Erythroblast (primary cell): ENCODE data around the gene USP49.
"Not testable (repeated sequence)": the region's sequence is repeated elsewhere in the genome, so short reads cannot be mapped to it uniquely, and the experiment has no call there.

Experiments
- DNase-seq, 2 experiments: peaks; one replicate each; lab custom pipeline; 2025; lab: John Stamatoyannopoulos, UW
- GATA1 ChIP-seq: IDR thresholded peaks from 2 replicates; pipeline ENCODE4 v1.6.1; 2011; ENCODE audit warnings: low read depth, mild to moderate bottlenecking, control low read depth, low read length, moderate library complexity
- POLR2A ChIP-seq: IDR thresholded peaks from 2 replicates; pipeline ENCODE4 v1.6.1; 2011; ENCODE audit warnings: mild to moderate bottlenecking, low read length

Gene USP49

DNA sequence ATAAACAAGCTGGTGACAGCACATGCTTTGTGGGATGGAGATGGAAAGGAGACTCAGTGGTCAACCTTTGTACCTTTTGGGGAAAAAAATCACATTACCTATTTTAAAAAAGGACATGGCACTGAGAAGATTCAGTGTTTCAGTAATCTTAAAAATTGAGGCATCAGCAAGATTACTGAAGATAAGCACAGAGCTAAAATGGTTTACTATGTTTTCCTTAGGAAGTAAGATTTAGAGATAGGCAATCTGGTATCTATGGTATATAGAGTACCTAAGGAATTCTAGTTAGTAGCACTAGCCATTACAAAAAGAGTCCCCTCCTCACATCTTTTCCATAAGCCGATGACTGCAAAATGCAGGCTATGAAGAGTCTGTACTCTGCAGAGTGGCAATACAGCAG, 72.0 kb downstream of the USP49 start:
- TF ChIP-seq GATA1 (no peak), POLR2A (no peak)
- no peak for DNase-seq

DNA sequence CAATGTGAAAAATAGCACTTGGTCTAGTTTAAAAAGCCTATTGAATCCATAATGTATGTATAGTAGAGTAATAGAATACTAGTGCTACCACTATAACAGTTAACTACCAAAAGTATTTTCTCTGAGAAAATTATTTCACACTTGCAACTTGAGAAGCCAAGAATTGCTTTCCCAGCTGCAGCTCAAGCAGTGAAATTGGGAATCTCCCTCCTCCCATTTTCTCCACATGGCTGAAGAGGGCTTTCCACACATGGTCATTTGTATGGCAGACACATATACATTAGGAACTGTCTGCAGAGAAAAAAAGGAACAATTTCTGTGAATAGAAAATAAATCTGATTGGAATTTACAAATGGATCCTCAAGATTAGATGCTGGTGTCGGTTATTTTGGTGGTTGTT, 73.2 kb downstream of the USP49 start:
- TF ChIP-seq POLR2A = no peak
- no peak for TF ChIP-seq GATA1

DNA sequence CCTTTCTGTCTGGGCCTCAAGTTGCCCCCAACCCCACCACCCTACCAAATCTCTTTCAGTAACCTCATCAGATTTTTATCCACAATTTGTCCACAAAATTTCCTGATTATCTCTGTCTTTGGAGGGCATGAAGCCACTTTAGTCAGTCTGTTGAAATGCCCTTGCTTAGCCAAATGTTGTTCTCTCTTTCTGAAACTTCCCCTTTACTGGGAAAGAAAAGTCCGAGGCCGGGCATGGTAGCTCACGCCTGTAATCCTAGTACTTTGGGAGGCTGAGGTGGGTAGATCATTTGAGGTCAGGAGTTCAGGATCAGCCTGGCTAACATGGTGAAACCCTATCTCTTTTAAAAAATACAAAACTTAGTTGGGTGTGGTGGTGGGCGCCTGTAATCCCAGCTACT, 73.9 kb downstream of the USP49 start:
- TF ChIP-seq POLR2A (no peak), GATA1 (no peak)
- DNase-seq = no peak

More for the DNA sequence above, 73.2 kb downstream of the USP49 start:
- DNase-seq = no peak

DNA sequence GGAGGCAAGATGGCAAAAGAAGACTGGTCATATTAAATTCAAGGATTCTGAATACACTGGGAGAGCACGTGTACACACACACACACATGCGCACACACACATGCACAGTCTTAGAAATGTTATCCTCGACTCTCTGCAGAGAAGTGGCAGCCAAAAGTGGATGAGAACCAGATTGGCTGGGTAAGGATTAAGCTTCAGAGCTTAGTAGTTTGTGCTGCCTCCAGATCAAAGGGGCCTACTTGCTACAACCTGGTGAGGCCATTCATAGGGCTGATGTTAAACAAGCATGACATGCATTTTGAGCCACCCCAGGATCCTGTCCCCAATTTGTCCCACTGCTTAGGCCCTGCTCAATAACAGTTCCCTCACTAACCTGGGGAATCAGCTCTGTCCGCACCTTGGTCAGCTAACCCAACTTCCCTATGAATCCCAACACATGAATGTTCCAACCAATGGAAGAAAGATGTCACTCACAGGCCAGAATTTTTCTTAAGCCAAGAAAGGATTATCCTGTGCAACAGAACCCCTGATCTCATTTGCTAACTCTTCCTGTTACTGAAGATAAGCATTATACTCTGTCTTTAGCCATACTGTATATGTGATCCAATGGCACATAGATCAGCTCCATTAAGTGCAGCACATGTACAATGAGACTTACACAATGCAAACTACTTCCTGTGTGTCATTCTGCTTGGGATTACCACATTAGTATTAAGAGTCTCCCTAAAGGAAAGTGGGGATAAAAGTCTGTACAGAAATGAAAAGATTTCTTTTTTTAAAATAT, 76.7 kb downstream of the USP49 start:
- no peak for TF ChIP-seq POLR2A
- no peak for TF ChIP-seq GATA1
- DNase-seq = peak; percentile 68 to 85

DNA sequence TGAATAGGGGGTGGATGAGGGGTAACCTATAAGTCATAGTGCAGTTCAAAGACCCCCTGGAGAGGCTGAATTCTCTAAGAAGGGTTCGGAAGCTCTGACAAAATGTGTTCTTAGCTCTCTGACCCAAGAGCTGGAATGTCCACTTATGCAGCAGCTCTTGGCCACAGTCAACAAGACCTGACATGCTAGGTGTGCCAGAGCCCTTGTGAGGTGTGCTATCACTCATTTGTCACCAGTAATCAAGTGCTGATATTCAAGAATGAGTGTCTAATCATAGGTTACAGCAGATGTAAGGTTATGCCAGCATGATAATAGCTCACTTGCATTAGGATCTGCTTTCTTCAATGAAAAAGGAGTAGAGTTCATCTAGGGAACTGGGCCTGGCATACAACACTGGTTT, 79.6 kb downstream of the USP49 start:
- DNase-seq = no peak
- no peak for TF ChIP-seq GATA1
- no peak for TF ChIP-seq POLR2A

DNA sequence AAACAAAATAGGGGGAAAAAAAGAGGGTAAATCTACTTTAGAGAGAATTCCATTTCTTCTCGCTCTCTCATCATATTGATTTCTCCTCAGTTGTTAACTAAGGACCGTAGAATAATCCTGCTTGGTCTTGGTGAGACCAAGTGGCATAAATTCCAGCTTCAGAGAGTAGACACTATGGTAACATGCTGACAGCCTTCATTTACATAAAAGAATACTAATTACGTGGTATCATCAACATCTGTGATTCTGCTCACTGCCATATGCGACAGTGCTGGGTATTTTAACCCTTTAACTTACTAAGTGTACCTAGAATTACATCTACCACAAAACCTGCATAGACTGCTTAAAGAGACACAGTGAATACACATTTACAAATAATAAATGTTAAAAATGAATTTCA, 80.5 kb downstream of the USP49 start:
- TF ChIP-seq POLR2A (no peak), GATA1 (no peak)
- no peak for DNase-seq

DNA sequence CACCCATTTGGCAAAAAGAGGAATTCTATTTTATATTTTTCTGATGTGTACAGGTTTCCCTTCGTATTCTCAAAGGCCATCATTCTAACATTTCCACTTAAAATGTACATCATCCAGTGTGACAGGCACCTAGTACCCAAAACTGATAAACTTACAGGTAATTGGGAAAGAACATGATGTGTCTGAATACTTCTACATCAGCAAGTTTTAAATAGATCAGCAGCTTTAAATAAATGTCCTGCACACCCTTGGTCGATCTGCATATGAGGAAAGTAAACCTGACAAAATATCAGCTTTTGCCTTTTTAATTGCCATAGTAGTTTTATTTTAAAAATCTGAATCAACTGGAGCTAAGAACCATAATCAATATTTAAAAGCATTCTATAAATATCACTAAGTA, 81.2 kb downstream of the USP49 start:
- TF ChIP-seq GATA1 = no peak
- TF ChIP-seq POLR2A = no peak
- DNase-seq = no peak

DNA sequence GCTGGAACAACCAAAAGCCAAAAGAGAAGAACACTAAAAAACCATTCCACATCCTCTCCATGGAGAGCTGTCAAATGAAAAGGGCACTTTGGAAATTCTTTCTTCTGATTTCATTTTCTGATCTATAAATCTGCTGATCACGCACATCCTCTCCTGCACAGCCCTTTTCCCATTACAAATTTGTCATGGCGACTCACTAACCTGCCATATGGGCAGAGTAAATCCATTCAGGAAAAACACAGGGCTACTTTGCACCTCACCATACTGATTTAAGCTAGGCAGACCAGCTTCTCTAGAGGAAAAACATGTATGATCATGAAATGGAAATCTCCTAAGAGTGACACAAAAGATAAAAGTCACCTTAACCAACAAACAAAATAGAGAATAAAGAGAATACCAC, 81.7 kb downstream of the USP49 start:
- DNase-seq = no peak
- TF ChIP-seq POLR2A (no peak), GATA1 (no peak)

DNA sequence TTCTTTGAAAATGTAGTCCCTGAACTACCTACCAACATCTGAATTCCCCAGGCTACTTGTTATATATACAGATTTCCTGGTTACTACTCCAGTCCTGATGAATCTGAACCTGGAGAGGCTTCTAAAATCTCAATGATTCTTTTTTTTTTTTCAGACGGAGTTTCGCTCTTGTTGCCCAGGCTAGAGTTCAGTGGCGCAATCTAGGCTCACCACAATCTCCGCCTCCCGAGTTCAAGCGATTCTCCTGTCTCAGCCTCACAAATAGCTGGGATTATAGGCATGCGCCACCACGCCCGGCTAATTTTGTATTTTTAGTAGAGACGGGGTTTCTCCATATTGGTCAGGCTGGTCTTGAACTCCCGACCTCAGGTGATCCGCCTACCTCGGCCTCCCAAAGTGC, 83.2 kb downstream of the USP49 start:
- not testable (repeated sequence) for DNase-seq

DNA sequence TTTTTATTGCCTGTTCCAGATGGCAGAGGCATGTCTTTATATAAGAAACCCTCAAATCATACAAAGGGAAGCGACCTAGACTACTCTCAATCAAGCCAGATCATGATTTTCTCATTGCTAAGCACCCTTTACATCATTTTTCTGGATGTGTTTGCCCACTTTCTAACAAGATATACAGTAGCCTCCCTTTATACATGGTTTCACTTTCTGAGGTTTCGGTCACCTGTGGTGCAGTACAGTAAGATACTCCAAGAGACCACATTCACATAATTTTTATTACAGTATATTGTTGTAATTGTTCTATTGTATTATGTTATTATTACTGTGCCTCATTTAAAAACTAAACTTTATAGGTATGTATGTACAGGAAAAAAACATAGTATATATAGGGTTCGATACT, 84.1 kb downstream of the USP49 start:
- no peak for TF ChIP-seq GATA1
- no peak for TF ChIP-seq POLR2A
- DNase-seq = no peak

DNA sequence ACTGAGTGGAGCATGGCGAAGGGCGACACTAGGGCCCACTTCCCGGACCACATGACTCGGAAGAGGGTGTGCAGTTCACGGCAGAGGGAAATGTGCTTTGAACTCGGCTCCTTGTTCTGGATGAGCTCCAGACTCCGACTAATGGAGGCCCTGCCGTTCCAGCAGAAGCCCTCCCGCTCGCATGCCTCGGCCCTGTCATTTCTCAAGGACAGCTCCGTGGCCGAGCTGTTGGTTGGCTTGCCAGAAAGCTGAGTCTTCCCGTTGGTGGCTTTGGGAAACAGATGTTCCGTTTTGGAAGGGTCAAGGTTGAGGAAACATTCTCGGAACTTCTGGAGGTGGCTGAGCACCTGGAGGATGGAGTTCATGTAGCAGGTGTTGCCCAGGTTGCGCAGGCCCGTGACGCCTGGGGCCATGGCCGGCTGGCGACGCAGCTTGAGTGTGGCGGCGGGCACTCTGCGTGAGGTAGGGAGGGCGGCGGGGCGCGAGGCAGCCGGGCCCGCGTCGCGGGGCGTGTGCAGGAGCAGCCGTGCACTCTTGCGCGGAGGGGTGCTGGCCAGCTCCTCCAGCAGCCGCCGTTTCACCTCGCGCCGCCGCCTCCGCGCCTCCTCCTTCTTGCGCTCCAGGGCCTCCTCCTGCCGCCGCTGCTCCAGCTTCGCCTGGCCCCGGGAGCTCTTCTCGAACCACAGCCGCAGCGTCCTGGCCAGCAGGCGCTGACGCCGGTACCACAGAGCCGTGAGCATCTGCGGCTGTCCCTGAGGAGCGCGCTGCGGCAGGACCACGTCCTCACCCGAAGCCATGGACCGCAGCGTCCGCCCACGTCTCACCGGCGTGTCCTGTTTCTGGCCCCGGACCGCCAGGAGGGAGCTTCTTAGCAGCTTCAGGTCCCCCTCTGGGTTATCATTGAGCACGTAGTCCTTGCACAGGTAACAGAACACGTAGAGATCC, 89.1 kb downstream of the USP49 start:
- TF ChIP-seq POLR2A (no peak), GATA1 (no peak)
- DNase-seq = no peak

DNA sequence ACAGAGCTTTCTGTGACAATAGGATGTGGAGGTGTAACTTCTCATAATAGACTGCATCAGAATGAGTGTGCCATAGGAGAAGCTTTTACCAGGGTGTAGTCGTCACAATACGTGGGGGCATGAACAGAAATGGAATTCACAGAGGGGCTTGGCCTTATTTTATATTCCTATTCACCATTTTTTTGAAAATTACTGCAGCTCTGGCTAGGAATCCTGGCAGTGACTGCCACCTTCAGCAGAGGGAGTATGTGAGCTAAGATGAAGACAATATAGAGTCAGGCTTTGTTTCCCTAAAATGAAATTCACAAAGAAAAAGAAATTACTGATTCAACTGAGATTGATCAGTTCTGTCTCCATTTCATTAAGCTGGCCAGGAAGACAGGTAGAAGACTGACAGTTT, 93.8 kb downstream of the USP49 start:
- peak in 1 of 2 experiments; percentile 14 for DNase-seq
- TF ChIP-seq POLR2A (no peak), GATA1 (no peak)

DNA sequence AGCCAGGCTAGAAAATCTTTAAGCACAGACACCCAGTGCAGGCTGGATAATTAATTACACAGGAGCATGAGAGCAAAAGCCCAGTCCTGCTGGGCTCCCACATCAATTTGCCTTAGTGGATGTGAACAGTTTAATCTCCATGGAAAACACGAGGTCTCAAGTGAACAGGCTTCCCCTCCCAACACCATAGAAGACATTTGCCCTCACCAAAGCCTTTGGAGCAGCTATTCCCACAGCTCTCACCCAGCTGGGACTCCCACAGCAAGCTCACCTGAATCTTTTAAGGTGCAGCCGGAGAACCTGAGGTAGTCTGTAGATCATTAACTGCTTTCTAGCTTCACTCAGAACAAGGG, 95.6 kb downstream of the USP49 start:
- DNase-seq = no peak
- TF ChIP-seq GATA1 (no peak), POLR2A (no peak)

DNA sequence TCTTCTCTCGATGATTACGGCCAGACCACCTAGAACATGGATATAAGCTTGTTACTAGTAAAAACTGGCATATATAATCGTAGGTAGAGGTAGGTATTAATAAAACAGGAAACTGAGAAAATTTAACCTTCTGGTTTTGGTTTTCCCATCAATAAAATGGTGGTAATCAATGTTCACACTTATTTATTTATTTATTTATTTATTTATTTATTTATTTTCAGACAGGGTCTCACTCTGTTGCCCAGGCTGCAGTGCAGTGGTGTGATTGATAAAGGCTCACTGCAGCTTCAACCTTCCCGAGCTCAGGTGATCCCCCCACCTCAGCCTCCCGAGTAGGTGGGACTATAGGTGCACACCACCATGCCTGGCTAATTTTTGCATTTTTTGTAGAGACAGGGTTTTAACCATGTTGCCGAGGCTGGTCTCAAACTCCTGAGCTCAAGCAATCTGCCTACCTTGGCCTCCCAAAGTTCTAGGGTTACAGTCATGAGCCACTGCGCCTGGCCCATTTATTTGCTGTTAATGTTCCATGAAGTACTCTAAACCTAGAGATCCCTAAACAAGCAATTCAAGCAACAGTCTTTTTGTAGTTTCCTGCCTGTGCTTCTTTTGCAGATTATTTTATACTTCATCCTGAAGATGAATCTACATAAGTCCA, 96.1 kb downstream of the USP49 start:
- TF ChIP-seq GATA1 = no peak
- no peak for TF ChIP-seq POLR2A
- no peak for DNase-seq
